Measurements from ENCODE around the gene WASF3. TPM values are rescaled to one million over a fixed set of nuclear protein-coding genes. Genes with fewer than 3 reads are reported as not detected.
A peak's percentile ranks its signal among the peaks of the same experiment; 100 is the strongest.

Gene WASF3, protein sequence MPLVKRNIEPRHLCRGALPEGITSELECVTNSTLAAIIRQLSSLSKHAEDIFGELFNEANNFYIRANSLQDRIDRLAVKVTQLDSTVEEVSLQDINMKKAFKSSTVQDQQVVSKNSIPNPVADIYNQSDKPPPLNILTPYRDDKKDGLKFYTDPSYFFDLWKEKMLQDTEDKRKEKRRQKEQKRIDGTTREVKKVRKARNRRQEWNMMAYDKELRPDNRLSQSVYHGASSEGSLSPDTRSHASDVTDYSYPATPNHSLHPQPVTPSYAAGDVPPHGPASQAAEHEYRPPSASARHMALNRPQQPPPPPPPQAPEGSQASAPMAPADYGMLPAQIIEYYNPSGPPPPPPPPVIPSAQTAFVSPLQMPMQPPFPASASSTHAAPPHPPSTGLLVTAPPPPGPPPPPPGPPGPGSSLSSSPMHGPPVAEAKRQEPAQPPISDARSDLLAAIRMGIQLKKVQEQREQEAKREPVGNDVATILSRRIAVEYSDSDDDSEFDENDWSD
- total RNA-seq = 7.1 TPM

DNA sequence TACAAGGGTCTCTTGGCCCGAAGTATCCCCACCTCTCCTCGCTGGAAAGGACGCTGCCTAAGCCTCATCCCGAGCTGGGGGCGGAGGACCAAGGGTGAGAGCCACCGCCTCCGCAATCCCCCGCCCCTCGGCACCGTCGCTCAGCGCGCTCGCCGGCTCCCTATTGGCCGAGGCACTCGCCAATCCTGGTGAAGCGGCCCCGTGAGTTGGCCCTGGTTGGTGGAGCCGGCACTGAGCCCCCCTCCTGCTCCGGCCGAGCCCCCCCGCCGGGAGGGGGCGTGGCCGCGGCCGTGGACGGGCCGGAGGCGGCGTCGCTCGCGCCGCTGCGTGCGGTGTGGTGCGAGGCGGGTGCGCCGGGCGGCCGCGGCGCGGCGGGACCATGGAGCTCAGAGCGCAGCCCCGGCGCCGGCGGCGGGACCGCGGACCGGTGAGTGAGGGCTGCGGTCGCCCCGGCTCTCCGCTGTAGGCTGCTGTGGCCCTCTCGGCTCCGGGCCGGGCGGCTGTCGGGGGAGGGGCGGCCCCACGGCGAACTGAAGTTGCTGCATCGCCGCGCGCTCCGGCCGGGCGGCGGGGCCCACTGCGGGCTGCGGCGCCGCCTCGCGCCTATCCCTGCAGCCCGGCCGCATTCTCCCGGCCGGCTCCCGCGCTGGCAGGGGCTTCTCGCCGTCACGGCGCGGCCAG lies at the start of gene WASF3:
Gene WASF3, plus strand, starts transcription at position 291 of the 681 bp plus-strand sequence. CDS start 84,588 bp downstream, outside the sequence.
- peak; percentile 97 for DNase-seq

- DNase-seq = no peak
These were observed 48.6 kb upstream of the WASF3 start for GRCh38 chr13:26508885-26509284.

GRCh38 chr13:26509491-26509890 lies 48.0 kb upstream of the WASF3 start:
- DNase-seq = no peak

- DNase-seq = no peak
These were observed 43.6 kb upstream of the WASF3 start for GRCh38 chr13:26513931-26514330.

- no peak for DNase-seq
These were observed 41.8 kb upstream of the WASF3 start for GRCh38 chr13:26515721-26516120.

- no peak for DNase-seq
These were observed 39.5 kb upstream of the WASF3 start for GRCh38 chr13:26517936-26518335.

DNA sequence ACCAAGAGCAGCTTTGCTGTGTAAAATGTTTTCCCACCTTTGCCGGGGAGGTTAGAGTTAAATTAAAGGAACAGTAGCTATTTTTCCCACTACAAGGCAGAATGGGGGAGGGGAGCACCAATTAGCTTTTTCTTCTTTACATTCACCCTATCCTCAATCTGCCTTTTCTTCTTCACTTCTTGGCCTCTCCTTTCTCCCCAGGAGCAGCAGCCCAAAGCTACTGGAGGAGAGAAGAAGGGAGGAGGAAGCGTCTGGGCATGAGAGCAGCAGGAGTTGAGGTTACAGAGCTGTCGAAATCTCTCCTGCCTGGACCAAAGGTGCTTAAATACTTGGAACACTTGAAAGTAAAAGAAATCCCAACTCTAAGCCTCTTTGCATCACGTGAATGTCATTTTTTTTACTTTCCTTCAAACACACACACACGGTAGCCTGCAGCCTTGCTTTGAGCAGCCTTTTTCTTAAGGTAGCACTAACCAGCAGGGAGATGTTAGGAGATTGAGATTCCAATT lies 39.0 kb upstream of the WASF3 start:
- DNase-seq = no peak

DNA sequence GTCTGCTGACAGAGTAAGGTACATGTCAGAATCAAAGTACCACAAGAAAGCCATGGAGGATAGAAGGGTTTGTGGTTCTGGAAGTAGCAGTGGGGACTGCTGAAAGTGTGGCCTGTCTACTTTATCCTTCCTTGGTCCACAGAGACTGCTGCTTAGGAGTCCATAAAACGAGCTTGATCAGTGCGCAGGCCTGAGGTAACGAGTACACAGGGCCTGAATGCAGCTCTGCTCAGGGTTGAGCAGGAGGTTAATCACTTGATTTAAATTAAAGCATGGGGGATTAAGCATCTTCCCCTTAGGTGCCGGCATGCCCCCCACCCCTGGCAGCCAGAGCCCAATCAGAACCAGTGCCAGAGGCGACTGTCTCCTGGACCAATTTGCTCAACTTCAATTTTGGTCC lies 34.9 kb upstream of the WASF3 start:
- DNase-seq = no peak

- no peak for DNase-seq
These were observed 34.5 kb upstream of the WASF3 start for GRCh38 chr13:26523007-26523406.

- DNase-seq = no peak
These were observed 32.0 kb upstream of the WASF3 start for GRCh38 chr13:26525528-26525927.

- DNase-seq = no peak
These were observed 30.7 kb upstream of the WASF3 start for GRCh38 chr13:26526702-26527216.

DNA sequence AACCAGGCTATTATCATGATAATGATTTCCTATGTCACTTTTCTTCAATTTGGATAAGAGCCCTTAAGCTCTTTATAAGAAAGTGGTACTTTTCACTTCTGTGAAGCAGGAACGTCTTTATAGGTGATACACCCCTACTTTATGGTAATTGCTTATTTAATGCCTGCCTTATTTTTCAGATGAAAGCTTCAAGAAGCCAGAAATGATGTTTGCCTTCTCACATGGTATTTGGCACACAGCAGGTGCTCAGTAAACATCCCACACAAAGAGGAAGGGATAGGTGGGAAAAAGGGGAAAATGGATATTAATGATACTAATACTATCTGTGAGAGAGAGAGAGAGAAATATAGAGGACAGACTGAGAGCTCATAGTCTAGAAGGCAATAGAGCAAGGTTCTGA lies 29.0 kb upstream of the WASF3 start:
- no peak for DNase-seq

GRCh38 chr13:26529441-26529840 lies 28.0 kb upstream of the WASF3 start:
- DNase-seq = peak; percentile 88

DNA sequence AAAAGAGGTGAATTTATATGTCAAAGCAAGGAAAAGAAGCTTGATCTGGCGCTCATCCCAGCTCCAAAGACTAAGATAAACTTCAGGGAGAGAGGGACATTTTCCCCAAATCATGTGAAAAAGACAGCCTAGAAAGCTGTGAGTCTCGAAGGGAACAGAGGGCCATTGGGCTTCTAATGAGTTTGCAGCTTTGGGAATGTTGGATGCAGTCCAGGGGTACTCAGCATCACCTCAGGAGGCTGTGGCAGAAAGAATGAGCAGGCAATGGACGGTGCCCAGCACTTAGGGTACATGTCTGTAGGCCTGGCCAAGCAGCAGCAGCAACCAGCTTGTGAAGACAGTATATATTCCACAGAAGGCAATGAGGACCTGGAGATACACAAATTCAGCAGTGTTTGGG lies 25.7 kb upstream of the WASF3 start:
- no peak for DNase-seq

DNA sequence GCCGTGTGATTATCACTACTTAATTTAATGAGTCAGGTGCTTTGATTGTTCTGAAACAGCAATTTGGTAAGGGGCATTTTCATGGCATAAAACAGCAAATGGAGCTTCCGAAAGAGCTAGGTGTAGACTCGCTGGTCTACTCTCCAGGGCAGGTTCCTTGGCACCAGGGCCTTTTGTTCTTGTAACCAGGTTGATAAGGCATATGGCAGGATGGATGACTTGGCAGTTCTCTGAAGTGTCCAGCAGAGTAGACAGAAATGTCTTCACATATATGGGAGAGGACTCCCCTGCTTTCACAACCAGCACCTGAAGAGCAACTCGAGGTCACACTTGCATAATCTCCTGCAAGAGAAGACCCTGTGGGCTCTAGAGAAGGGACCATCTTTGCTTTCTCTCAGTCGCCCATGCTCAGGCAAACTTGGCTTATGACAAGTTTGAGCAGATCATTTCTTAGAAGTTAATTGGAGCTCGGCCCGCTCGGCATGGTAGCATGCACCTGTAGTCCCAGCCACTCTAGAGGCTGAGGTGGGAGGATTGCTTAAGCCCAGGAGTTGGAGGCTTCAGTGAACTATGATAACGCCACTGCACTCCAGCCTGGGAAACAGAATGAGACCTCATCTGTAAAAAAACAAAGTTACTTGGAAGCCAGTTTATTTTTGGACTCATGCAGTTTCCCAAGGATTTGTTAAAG lies 23.3 kb upstream of the WASF3 start:
- no peak for DNase-seq

- DNase-seq = no peak
These were observed 18.8 kb upstream of the WASF3 start for GRCh38 chr13:26538363-26539317.

GRCh38 chr13:26539738-26540292 lies 17.7 kb upstream of the WASF3 start:
- DNase-seq = no peak

DNA sequence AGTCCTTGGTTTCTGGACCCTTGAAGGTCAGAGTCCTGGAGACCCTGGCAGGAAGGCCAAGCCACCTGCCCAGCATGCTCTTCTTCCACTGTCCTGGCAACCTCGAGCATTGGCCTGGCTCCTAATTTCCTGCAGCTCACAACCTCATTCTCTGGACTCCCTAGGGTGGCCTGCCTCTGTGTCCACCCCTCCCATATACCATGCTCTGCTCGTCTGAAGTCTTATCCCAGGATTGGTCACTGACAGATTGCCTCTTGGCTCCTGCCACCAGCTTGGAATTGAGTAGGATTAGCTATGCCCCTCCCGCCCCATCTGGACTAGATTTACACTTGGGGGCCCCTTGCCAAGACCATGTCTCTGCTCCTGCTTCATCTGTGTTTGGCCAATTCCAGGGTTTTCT lies 17.1 kb upstream of the WASF3 start:
- peak; percentile 92 for DNase-seq

GRCh38 chr13:26541041-26541440 lies 16.4 kb upstream of the WASF3 start:
- DNase-seq = peak; percentile 63

- DNase-seq = no peak
These were observed 15.6 kb upstream of the WASF3 start for GRCh38 chr13:26541678-26542568.
